Keratinocyte (primary cell): ENCODE measurements around the gene ARID1B.

ENCODE experiments used
- EZH2 ChIP-seq: IDR thresholded peaks from one replicate; pipeline ENCODE4 v1.6.1; 2012; ENCODE audit warnings: inconsistent platforms, mild to moderate bottlenecking, low read length, moderate library complexity
- TF ChIP-seq, protein P1 (sequence below), 3 experiments: IDR thresholded peaks in 1 of 3; conservative IDR thresholded peaks in 1 of 3; optimal IDR thresholded peaks in 1 of 3; 2 replicates in 2 of 3; 3 replicates in 1 of 3; pipeline versions ENCODE3 to v1.5.1; 2011; ENCODE audit warnings: low read length in 3 of 3, mild to moderate bottlenecking in 3 of 3, moderate library complexity in 2 of 3, control low read depth in 1 of 3, inconsistent platforms in 1 of 3; ENCODE audit not compliant: insufficient read depth in 2 of 3; ENCODE audit errors: extremely low read depth in 1 of 3

DNA sequence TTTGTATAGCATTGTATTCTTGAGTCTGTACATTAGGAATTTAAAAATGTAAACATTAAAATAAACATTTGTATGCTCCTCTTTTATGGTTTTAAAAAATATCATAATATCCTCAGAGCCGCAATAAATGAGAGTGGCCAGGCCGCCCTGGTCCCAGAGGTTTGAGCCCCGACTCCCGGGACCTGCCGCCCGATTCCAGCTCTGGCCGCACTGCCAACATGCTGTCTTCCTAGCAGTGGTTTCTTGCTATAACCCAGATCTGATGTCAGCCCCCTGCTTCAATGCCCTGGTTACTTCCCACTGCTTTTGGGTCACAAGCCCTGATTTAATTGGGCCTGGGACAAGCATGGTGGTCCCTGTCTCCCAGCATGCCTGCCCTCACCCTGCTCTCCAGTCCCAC lies 5.4 kb upstream of the ARID1B start:
- TF ChIP-seq, protein P1, sequence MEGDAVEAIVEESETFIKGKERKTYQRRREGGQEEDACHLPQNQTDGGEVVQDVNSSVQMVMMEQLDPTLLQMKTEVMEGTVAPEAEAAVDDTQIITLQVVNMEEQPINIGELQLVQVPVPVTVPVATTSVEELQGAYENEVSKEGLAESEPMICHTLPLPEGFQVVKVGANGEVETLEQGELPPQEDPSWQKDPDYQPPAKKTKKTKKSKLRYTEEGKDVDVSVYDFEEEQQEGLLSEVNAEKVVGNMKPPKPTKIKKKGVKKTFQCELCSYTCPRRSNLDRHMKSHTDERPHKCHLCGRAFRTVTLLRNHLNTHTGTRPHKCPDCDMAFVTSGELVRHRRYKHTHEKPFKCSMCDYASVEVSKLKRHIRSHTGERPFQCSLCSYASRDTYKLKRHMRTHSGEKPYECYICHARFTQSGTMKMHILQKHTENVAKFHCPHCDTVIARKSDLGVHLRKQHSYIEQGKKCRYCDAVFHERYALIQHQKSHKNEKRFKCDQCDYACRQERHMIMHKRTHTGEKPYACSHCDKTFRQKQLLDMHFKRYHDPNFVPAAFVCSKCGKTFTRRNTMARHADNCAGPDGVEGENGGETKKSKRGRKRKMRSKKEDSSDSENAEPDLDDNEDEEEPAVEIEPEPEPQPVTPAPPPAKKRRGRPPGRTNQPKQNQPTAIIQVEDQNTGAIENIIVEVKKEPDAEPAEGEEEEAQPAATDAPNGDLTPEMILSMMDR (optimal IDR thresholded peaks at IDR 0.05 in 1 of 3, IDR thresholded peaks at IDR 0.05 in 1 of 3, conservative IDR thresholded peaks at IDR 0.05 in 1 of 3; ENCODE audit: extremely low read depth in 1 of 3, insufficient read depth in 2 of 3, low read length in 3 of 3) = no peak
- no peak for TF ChIP-seq EZH2
